GF-D8 (cell line): Measurements from ENCODE around the gene AQP3.
"Not testable (repeated sequence)": the region's sequence is repeated elsewhere in the genome, so short reads cannot be mapped to it uniquely, and the experiment has no call there.

Source experiments
- DNase-seq: peaks from one replicate; lab custom pipeline; 2025; lab: John Stamatoyannopoulos, UW

The AQP3 gene

DNA sequence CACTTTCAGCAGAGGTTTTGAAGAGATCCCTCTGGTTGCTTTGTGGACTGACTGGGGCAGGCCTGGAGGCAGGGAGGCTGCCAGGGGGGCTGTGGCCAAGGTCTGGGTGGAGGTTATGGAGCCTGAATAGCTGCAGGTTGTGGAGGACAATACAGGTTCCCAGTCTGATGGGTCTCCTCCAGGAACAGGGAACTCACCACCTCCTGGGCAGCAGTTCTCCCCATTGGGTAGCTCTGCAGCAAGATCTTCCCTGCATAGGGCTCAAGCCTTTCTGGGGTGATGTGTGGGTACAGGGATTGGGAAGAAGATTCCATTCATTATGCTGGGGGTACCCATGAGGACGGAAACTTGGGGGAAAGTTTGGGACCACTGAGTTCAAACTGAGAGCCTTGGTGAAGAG lies 6.8 kb downstream of the AQP3 start:
- DNase-seq = no peak

- DNase-seq = no peak
Measured at GRCh38 chr9:33440204-33440603, 7.2 kb downstream of the AQP3 start.

GRCh38 chr9:33439731-33440130 lies 7.7 kb downstream of the AQP3 start:
- DNase-seq = no peak

GRCh38 chr9:33438926-33439680 lies 8.3 kb downstream of the AQP3 start:
- DNase-seq = no peak

- no peak for DNase-seq
Measured at GRCh38 chr9:33437898-33438297, 9.5 kb downstream of the AQP3 start.

DNA sequence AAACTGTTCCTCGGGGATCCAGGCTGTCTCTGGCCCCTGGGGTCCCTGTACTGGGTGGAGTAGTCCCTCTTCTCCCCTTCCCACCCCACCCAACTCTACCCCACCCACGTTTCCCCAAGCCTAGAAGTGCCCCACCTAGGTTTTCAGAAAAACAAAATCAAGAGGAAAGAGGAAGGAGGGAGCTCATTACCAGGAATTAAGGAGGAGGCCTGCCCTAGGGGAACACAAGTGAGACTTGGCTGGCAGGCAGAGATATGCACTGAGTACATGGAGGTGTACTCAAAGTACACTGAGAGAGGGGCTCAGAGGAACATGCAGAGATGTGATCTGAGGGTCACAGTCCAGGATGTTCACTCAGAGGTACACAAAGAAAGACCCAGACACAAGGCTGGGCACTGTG lies 10.2 kb downstream of the AQP3 start:
- no peak for DNase-seq

- no peak for DNase-seq
Measured at GRCh38 chr9:33436445-33436844, 10.9 kb downstream of the AQP3 start.

GRCh38 chr9:33435821-33436277 lies 11.5 kb downstream of the AQP3 start:
- DNase-seq = no peak

DNA sequence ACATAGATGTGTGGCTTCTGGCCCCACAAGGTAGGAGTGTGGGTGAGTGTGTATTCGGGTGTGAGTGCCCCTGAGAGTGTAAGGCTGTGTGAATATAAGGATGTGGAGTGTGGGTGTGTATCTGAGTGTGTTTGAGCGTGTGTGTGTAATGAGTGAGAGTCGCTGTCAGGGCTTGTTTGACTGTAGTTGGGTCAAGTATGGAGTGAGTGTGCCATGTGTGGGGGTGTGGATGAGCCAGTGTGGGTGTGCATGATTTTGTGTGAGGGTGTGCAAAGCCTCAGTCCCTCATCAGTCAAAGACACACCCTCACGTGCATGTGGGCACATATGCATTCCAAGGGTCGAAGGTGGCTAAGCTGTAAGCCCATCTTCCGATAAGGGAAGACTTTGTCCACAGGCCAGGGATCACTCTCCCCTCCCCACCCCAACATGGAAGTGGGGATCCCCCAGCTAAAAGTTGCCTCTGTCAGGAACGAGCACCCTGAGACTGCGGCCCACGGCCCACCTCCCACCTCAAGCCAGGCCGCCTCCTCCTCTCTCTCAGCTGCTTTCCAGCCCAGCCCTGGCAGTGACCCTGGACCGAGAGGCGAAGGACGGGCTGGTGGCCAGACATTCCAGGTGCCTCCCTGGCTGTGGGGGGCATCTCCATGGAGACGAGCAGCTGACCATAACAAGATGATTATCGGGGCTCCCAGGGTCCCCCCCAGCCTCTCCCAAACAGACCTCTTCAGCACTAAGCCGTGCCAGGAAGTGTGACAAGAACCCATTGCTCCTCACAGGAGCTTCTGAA lies 12.9 kb downstream of the AQP3 start:
- no peak for DNase-seq

GRCh38 chr9:33433871-33434270 lies 13.5 kb downstream of the AQP3 start:
- DNase-seq = no peak

DNA sequence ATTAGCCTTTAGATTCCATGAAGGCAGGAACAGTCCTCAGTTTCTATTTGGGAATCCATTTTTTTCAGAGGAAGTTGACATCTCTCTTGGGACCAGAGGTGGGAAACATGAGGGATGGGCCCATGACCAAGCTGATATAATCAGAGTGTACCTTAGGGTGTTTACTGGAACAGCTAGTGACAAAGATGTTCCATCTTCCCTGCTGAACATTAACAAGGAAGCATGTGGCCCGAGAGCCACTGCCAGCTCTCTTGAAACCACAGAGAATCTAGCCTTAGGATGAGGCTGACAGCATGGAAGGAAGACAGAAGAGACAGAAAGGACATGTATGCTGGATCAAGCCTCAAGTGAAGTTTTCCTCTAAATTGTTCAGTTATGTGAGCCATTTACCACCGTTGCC lies 16.0 kb downstream of the AQP3 start:
- no peak for DNase-seq

GRCh38 chr9:33430942-33431341 lies 16.5 kb downstream of the AQP3 start:
- no peak for DNase-seq

DNA sequence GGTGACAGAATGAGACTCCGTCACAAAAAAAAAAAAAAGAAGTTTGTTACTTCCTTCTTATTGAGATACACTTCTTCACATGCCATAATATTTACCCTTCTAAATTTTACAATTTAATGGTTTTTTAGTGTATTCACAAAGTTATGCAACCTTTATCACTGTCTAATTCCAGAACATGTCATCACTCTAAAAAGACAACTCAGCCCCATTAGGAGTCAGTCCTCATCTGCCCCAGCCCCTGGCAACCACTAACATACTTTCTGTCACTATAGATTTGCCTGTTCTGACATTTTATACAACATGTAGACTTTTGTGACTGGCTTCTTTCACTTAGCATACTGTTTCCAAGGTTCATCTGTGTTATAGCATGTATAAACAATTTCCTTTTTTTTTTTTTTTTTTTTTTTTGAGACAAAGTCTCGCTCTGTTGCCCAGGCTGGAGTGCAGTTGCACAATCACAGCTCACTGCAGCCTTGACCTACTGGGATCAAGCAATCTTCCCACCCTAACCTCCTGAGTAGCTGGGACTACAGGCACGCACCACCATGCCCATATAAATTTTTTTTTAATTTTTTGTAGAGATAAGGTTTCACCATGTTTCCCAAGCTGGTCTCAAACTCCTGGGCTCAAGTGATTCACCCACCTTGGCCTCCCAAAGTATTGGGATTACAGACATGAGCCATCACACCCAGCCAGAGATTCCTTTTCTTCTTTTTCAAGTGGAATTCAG lies 18.0 kb downstream of the AQP3 start:
- DNase-seq = no peak

- DNase-seq = no peak
Measured at GRCh38 chr9:33426843-33427293, 20.5 kb downstream of the AQP3 start.

DNA sequence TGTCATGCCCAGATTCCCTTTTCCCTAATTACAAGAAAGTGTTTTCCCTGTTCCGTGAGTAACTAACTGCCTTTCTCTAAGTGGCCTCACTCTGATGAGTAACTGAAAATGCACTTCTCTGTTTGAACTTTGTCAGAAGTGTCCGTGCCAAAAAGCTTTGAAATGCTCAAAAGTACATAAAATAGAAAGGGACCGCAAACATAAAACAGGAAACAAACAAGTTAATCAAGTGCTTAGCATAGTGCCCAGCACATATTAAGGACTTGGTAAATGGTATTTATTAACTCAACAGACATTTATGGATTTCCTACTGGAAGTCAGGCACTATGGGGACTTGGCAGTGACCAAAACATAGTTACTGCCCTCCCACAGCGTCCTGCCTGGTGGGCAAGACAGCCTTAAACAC lies 22.3 kb downstream of the AQP3 start:
- no peak for DNase-seq

GRCh38 chr9:33424492-33424891 lies 22.9 kb downstream of the AQP3 start:
- DNase-seq = not testable (repeated sequence)

GRCh38 chr9:33424043-33424442 lies 23.4 kb downstream of the AQP3 start:
- DNase-seq = not testable (repeated sequence)

GRCh38 chr9:33419708-33420303 lies 27.6 kb downstream of the AQP3 start:
- no peak for DNase-seq

GRCh38 chr9:33418090-33418489 lies 29.3 kb downstream of the AQP3 start:
- DNase-seq = no peak

GRCh38 chr9:33416996-33417395 lies 30.4 kb downstream of the AQP3 start:
- no peak for DNase-seq

GRCh38 chr9:33415501-33416038 lies 31.8 kb downstream of the AQP3 start:
- DNase-seq = no peak
